Trophoblast cell (in vitro differentiated cells and primary cell): Measurements from ENCODE around the gene GPBAR1.

ENCODE experiments used
- DNase-seq, 2 donors: peaks; one replicate each; pipeline ENCODE4 v3.0.0-alpha.2; 2016
- H2AFZ ChIP-seq: 2 replicates; pipeline ENCODE4 v1.6.1; 2013; ENCODE audit warnings: low read length, moderate library complexity, mild to moderate bottlenecking; ENCODE audit not compliant: insufficient read depth, poor library complexity
- H2AK5ac ChIP-seq: 2 replicates; pipeline ENCODE4 v1.6.1; 2013; ENCODE audit warnings: mild to moderate bottlenecking, low read length
- H2BK120ac ChIP-seq: 2 replicates; pipeline ENCODE4 v1.6.1; 2013; ENCODE audit warnings: low read length, mild to moderate bottlenecking, moderate library complexity; ENCODE audit not compliant: insufficient read depth, poor library complexity
- H2BK12ac ChIP-seq: 2 replicates; pipeline ENCODE4 v1.6.1; 2013; ENCODE audit warnings: mild to moderate bottlenecking, low read length, moderate library complexity
- H2BK5ac ChIP-seq: 2 replicates; pipeline ENCODE4 v1.6.1; 2013; ENCODE audit warnings: low read length, low read depth, moderate library complexity, mild to moderate bottlenecking; ENCODE audit not compliant: poor library complexity
- H3K14ac ChIP-seq: 2 replicates; pipeline ENCODE4 v1.6.1; 2013; ENCODE audit warnings: mild to moderate bottlenecking, low read length
- H3K18ac ChIP-seq: 2 replicates; pipeline ENCODE4 v1.6.1; 2013; ENCODE audit warnings: mild to moderate bottlenecking, low read length
- H3K23ac ChIP-seq: 2 replicates; pipeline ENCODE4 v1.6.1; 2013; ENCODE audit warnings: low read length
- H3K27ac ChIP-seq: 2 replicates; pipeline ENCODE4 v1.5.1; 2013; ENCODE audit warnings: low read depth, mild to moderate bottlenecking, inconsistent platforms, low read length, moderate library complexity
- H3K27me3 ChIP-seq: 2 replicates; pipeline ENCODE4 v1.6.1; 2013; ENCODE audit warnings: inconsistent platforms, mild to moderate bottlenecking, low read length, moderate library complexity; ENCODE audit not compliant: insufficient read depth
- H3K36me3 ChIP-seq, 2 experiments: 1 replicate in 1 of 2; 2 replicates in 1 of 2; pipeline ENCODE4 v1.6.1; 2013; ENCODE audit warnings: low read length in 2 of 2, mild to moderate bottlenecking in 2 of 2, moderate library complexity in 1 of 2; ENCODE audit not compliant: insufficient read depth in 2 of 2, control insufficient read depth in 1 of 2
- H3K4ac ChIP-seq: 2 replicates; pipeline ENCODE4 v1.6.1; 2013; ENCODE audit warnings: low read depth, mild to moderate bottlenecking, low read length, moderate library complexity
- H3K4me1 ChIP-seq, 2 experiments: 1 replicate in 1 of 2; 2 replicates in 1 of 2; pipeline ENCODE4 v1.6.1; 2013; ENCODE audit warnings: low read length in 2 of 2, mild to moderate bottlenecking in 2 of 2, moderate library complexity in 1 of 2; ENCODE audit not compliant: insufficient read depth in 2 of 2, control insufficient read depth in 1 of 2
- H3K4me2 ChIP-seq: 2 replicates; pipeline ENCODE4 v1.6.1; 2013; ENCODE audit warnings: inconsistent platforms, mild to moderate bottlenecking, low read length, moderate library complexity
- H3K4me3 ChIP-seq: 2 replicates; pipeline ENCODE4 v1.5.1; 2013; ENCODE audit warnings: mild to moderate bottlenecking, low read depth, low read length, inconsistent platforms
- H3K79me1 ChIP-seq: one replicate; pipeline ENCODE4 v1.6.1; 2013; ENCODE audit warnings: low read length
- H3K79me2 ChIP-seq: 2 replicates; pipeline ENCODE4 v1.6.1; 2013; ENCODE audit warnings: low read length, mild to moderate bottlenecking; ENCODE audit not compliant: control insufficient read depth, insufficient read depth, poor library complexity
- H3K9ac ChIP-seq: 2 replicates; pipeline ENCODE4 v1.6.1; 2013; ENCODE audit warnings: mild to moderate bottlenecking, low read length
- H3K9me3 ChIP-seq: 2 replicates; pipeline ENCODE4 v1.6.1; 2013; ENCODE audit warnings: low read depth, mild to moderate bottlenecking, control low read depth, inconsistent platforms, low read length; ENCODE audit not compliant: insufficient read depth
- H4K12ac ChIP-seq: 2 replicates; pipeline ENCODE4 v1.6.1; 2013; ENCODE audit warnings: low read depth, mild to moderate bottlenecking, low read length, moderate library complexity
- H4K8ac ChIP-seq: 2 replicates; pipeline ENCODE4 v1.6.1; 2013; ENCODE audit warnings: low read depth, mild to moderate bottlenecking, low read length, moderate library complexity
- H4K91ac ChIP-seq: one replicate; pipeline ENCODE4 v1.6.1; 2013; ENCODE audit warnings: low read depth, mild to moderate bottlenecking, low read length, moderate library complexity
- WGBS: extraction: QIAGEN DNeasy Blood & Tissue Kit; methylation state at CpG from one replicate; pipeline ENCODE4 v1.1.7; 2013; ENCODE audit warnings: missing lambda C conversion rate; ENCODE audit not compliant: insufficient read length, insufficient coverage; ENCODE audit errors: extremely low coverage; 5-methylcytosine and 5-hydroxymethylcytosine counted together

Gene GPBAR1

GRCh38 chr2:218223046-218223445, 37.8 kb upstream of the GPBAR1 start:
- Histone ChIP-seq H3K14ac (no peak overlapping the region), H2AFZ (no peak overlapping the region), H3K4me2 (no peak overlapping the region), H3K79me1 (peaks cover 3% of the 10 kb centered on the region), H3K79me2 (peaks cover 25% of the 10 kb centered on the region), H2BK120ac (no peak overlapping the region), H3K27ac (no peak overlapping the region), H2AK5ac (no peak overlapping the region), H3K4ac (peak overlapping the region; percentile 78), H2BK12ac (no peak overlapping the region), H3K27me3 (no peaks in the 10 kb centered on the region), H3K9ac (no peak overlapping the region), H4K12ac (no peak overlapping the region), H3K4me3 (no peak overlapping the region), H4K91ac (no peak overlapping the region), H3K23ac (no peak overlapping the region), H4K8ac (no peak overlapping the region), H3K9me3 (no peaks in the 10 kb centered on the region), H3K36me3 (peaks cover 16 to 28% of the 10 kb centered on the region in 2 experiments), H2BK5ac (no peak overlapping the region), H3K4me1 (peaks cover 13 to 20% of the 10 kb centered on the region in 2 experiments), H3K18ac (no peak overlapping the region)
- DNase-seq = peak in 1 of 2 donors; percentile 40
- WGBS = no CpG with 5 or more reads among the region's 5 CpGs

DNA sequence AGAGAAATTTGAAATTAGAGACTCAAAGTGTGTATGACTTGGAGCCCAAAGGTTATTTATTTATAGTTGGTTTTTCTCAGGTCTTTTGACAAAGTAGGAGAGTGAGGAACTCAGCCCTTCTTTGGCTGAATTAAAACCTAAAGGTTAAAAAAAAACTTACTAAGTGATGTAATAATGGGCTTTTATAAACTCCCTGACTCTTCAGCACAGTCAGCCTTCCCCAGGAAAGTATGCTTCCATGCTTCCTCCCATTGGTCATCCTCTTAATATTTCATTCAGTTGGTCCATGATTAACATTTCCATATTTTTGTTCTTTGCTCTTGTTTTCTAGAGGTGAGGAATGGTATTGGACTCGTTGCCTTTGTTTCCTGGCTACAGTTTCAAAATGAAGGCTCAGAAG, 36.6 kb upstream of the GPBAR1 start:
- Histone ChIP-seq H3K18ac (no peak overlapping the region), H3K27ac (no peak overlapping the region), H2AK5ac (no peak overlapping the region), H3K79me2 (peaks cover 22% of the 10 kb centered on the region), H2BK5ac (no peak overlapping the region), H3K9ac (no peak overlapping the region), H3K4me1 (peaks cover 13 to 24% of the 10 kb centered on the region in 2 experiments), H2BK12ac (no peak overlapping the region), H2BK120ac (no peak overlapping the region), H3K79me1 (peaks cover 3% of the 10 kb centered on the region), H2AFZ (no peak overlapping the region), H3K27me3 (no peaks in the 10 kb centered on the region), H3K36me3 (peaks cover 16 to 28% of the 10 kb centered on the region in 2 experiments), H3K23ac (no peak overlapping the region), H3K14ac (no peak overlapping the region), H4K91ac (no peak overlapping the region), H4K12ac (no peak overlapping the region), H4K8ac (no peak overlapping the region), H3K9me3 (no peaks in the 10 kb centered on the region), H3K4ac (peak overlapping the region; percentile 77), H3K4me3 (no peak overlapping the region), H3K4me2 (no peak overlapping the region)
- no peak for DNase-seq
- WGBS = no CpG with 5 or more reads among the region's 1 CpG

- Histone ChIP-seq H2BK12ac (no peak overlapping the region), H3K79me1 (no peaks in the 10 kb centered on the region), H3K9me3 (no peaks in the 10 kb centered on the region), H4K12ac (no peak overlapping the region), H3K4me2 (no peak overlapping the region), H3K4me1 (peaks cover 4 to 21% of the 10 kb centered on the region in 2 experiments), H3K4me3 (no peak overlapping the region), H2BK5ac (no peak overlapping the region), H3K36me3 (peaks cover 24 to 36% of the 10 kb centered on the region in 2 experiments), H2AK5ac (no peak overlapping the region), H3K4ac (no peak overlapping the region), H4K91ac (no peak overlapping the region), H3K27me3 (no peaks in the 10 kb centered on the region), H3K23ac (no peak overlapping the region), H3K27ac (no peak overlapping the region), H3K79me2 (peaks cover 6% of the 10 kb centered on the region), H2AFZ (no peak overlapping the region), H3K18ac (no peak overlapping the region), H4K8ac (no peak overlapping the region), H3K9ac (no peak overlapping the region), H2BK120ac (no peak overlapping the region), H3K14ac (no peak overlapping the region)
- no peak for DNase-seq
- no CpG with 5 or more reads among the region's 3 CpGs for WGBS
Measured at GRCh38 chr2:218226903-218227302, 33.9 kb upstream of the GPBAR1 start.

GRCh38 chr2:218228366-218229090, 32.3 kb upstream of the GPBAR1 start:
- no CpG with 5 or more reads among the region's 6 CpGs for WGBS
- H3K4ac ChIP-seq = no peak overlapping the region
- H3K9me3 ChIP-seq = no peaks in the 10 kb centered on the region
- H2BK12ac ChIP-seq = no peak overlapping the region
- no peak for DNase-seq
- no peak overlapping the region for H2AK5ac ChIP-seq
- H3K18ac ChIP-seq = no peak overlapping the region
- no peak overlapping the region for H3K9ac ChIP-seq
- no peak overlapping the region for H4K8ac ChIP-seq
- no peak overlapping the region for H3K23ac ChIP-seq
- no peaks in the 10 kb centered on the region for H3K79me2 ChIP-seq
- no peak overlapping the region for H3K14ac ChIP-seq
- no peak overlapping the region for H2BK120ac ChIP-seq
- peaks cover 27 to 46% of the 10 kb centered on the region in 2 experiments for H3K36me3 ChIP-seq
- no peak overlapping the region for H3K4me3 ChIP-seq
- no peak overlapping the region for H4K12ac ChIP-seq
- no peaks in the 10 kb centered on the region for H3K79me1 ChIP-seq
- H3K4me1 ChIP-seq = peaks cover 0 to 13% of the 10 kb centered on the region in 2 experiments
- no peak overlapping the region for H2AFZ ChIP-seq
- no peak overlapping the region for H2BK5ac ChIP-seq
- H3K4me2 ChIP-seq = no peak overlapping the region
- H3K27me3 ChIP-seq = no peaks in the 10 kb centered on the region
- H4K91ac ChIP-seq = no peak overlapping the region
- peak overlapping the region; percentile 61 for H3K27ac ChIP-seq
